ENCODE results near the gene GNB1L.

GNB1L gene

DNA sequence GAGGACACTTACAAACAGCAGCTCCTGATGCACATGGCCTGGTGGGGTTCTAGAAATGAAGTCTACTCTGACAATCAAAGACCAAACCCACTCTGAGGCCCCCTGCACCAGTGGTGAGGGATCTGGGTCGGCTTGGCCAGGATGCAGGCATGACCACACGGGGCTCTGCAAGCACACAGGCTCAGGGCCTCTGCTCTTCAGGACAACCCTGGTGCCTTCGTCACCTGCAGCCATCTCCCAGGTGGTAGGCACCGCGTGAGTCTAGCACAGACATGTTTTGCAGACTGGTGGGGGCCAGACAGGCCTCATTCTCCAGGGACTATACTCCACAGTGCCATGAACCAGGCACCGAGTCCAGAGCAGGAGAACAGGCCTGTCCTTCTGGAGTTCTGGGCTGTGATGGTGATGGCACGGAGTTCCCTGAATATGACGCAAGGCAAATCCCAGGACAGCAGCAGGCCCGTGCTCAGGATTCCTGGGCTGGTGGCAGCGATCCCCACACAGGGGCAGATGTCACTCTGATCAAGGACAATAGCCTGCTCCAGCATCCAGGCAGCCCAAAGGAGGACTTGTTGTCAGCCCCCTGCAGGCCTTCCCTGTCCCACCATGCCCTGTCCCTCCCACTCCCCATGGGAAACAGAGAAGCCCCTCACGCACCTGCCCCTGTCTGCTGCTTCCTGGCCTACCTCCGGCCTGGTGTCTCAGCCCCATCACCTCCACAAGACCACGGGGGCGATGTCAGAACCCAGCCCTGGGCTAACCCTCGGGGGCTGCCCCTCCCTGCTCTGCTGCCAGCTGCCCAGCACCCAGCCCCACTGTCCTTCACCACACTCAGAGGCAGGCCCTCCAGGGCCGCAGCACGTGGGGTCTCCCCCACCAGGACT, 36.1 kb downstream of the GNB1L start:
- no peak overlapping the region for H2BK120ac ChIP-seq (ENCODE audit: insufficient read depth, low read length, poor library complexity)
- no peaks in the 10 kb centered on the region for H3K79me1 ChIP-seq (ENCODE audit: low read length)
- no peak overlapping the region for H3K23ac ChIP-seq (ENCODE audit: low read length)
- H3K4me2 ChIP-seq (ENCODE audit: low read length): no peak overlapping the region
- no peak overlapping the region for H2BK12ac ChIP-seq (ENCODE audit: low read length)
- peaks cover 0 to 3% of the 10 kb centered on the region in 2 experiments for H3K4me1 ChIP-seq (ENCODE audit: control insufficient read depth in 1 of 2, insufficient read depth in 2 of 2, low read length in 2 of 2)
- no peaks in the 10 kb centered on the region for H3K79me2 ChIP-seq (ENCODE audit: control insufficient read depth, insufficient read depth, low read length, poor library complexity)
- no peak for DNase-seq
- H3K9me3 ChIP-seq (ENCODE audit: insufficient read depth, low read depth, low read length): no peaks in the 10 kb centered on the region
- H2AK5ac ChIP-seq (ENCODE audit: low read length): no peak overlapping the region
- H3K36me3 ChIP-seq (ENCODE audit: control insufficient read depth in 1 of 2, insufficient read depth in 2 of 2, low read length in 2 of 2): peaks cover 0 to 5% of the 10 kb centered on the region in 2 experiments
- H3K27ac ChIP-seq (ENCODE audit: low read depth, low read length): no peak overlapping the region
- no peak overlapping the region for H3K18ac ChIP-seq (ENCODE audit: low read length)
- H3K4ac ChIP-seq (ENCODE audit: low read depth, low read length): no peak overlapping the region
- no peak overlapping the region for H3K4me3 ChIP-seq (ENCODE audit: low read depth, low read length)
- no peak overlapping the region for H3K14ac ChIP-seq (ENCODE audit: low read length)
- WGBS (ENCODE audit: extremely low coverage, insufficient coverage, insufficient read length): no CpG with 5 or more reads among the region's 17 CpGs
- no peak overlapping the region for H2BK5ac ChIP-seq (ENCODE audit: low read depth, low read length, poor library complexity)
- no peak overlapping the region for H3K9ac ChIP-seq (ENCODE audit: low read length)
- no peak overlapping the region for H4K8ac ChIP-seq (ENCODE audit: low read depth, low read length)
- H4K91ac ChIP-seq (ENCODE audit: low read depth, low read length): no peak overlapping the region
- H4K12ac ChIP-seq (ENCODE audit: low read depth, low read length): no peak overlapping the region
- no peaks in the 10 kb centered on the region for H3K27me3 ChIP-seq (ENCODE audit: insufficient read depth, low read length)
- H2AFZ ChIP-seq (ENCODE audit: insufficient read depth, low read length, poor library complexity): no peak overlapping the region

DNA sequence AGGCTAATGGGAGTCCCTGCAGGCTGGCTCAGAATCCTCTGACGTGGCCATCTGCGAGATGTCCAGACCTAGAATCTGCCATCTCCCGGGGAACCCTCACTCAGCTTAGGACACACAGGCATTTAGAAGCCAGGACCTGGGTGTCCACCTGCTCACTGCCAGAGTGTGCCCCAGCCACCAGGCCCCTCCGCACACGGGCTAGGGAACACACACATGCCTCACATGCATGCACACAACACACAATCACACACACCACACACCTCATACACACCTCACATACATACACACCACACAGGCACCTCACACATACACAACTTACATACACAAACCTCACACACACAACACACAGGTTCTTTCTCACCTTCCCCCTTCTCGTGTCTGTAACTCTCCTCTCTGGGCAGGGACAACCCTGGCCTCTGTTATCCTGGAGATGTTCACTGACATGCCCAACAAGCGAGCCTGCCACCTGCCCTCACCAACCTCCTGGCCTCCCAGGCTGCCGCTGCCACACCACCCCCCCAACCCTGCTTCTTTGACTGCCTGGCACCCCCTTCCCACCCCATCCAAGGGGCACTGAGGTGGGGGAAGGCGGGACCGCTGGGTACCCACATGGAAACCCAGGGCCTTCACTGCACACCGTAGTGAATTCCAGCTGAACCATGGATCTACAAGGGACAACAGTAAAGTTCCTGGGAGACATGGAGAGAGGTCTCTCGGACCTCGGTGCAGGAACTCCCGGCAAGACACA, 38.1 kb downstream of the GNB1L start:
- Histone ChIP-seq H3K79me2 (ENCODE audit: control insufficient read depth, insufficient read depth, low read length, poor library complexity) (no peaks in the 10 kb centered on the region), H3K18ac (ENCODE audit: low read length) (no peak overlapping the region), H2AFZ (ENCODE audit: insufficient read depth, low read length, poor library complexity) (no peak overlapping the region), H4K91ac (ENCODE audit: low read depth, low read length) (no peak overlapping the region), H3K4ac (ENCODE audit: low read depth, low read length) (no peak overlapping the region), H3K9me3 (ENCODE audit: insufficient read depth, low read depth, low read length) (no peaks in the 10 kb centered on the region), H4K8ac (ENCODE audit: low read depth, low read length) (no peak overlapping the region), H2BK12ac (ENCODE audit: low read length) (no peak overlapping the region), H3K79me1 (ENCODE audit: low read length) (no peaks in the 10 kb centered on the region), H3K14ac (ENCODE audit: low read length) (no peak overlapping the region), H2BK5ac (ENCODE audit: low read depth, low read length, poor library complexity) (no peak overlapping the region), H3K9ac (ENCODE audit: low read length) (no peak overlapping the region), H4K12ac (ENCODE audit: low read depth, low read length) (no peak overlapping the region), H3K27me3 (ENCODE audit: insufficient read depth, low read length) (no peaks in the 10 kb centered on the region), H3K4me2 (ENCODE audit: low read length) (no peak overlapping the region), H2BK120ac (ENCODE audit: insufficient read depth, low read length, poor library complexity) (no peak overlapping the region), H3K27ac (ENCODE audit: low read depth, low read length) (no peak overlapping the region), H3K36me3 (ENCODE audit: control insufficient read depth in 1 of 2, insufficient read depth in 2 of 2, low read length in 2 of 2) (peaks cover 3 to 7% of the 10 kb centered on the region in 2 experiments), H3K23ac (ENCODE audit: low read length) (no peak overlapping the region), H2AK5ac (ENCODE audit: low read length) (no peak overlapping the region), H3K4me3 (ENCODE audit: low read depth, low read length) (no peak overlapping the region), H3K4me1 (ENCODE audit: control insufficient read depth in 1 of 2, insufficient read depth in 2 of 2, low read length in 2 of 2) (no peaks in the 10 kb centered on the region)
- 100% methylated on average over 1 of the region's 14 CpGs for WGBS (ENCODE audit: extremely low coverage, insufficient coverage, insufficient read length)
- DNase-seq: no peak

- DNase-seq: no peak
- H4K12ac ChIP-seq (ENCODE audit: low read depth, low read length): no peak overlapping the region
- H2AFZ ChIP-seq (ENCODE audit: insufficient read depth, low read length, poor library complexity): no peak overlapping the region
- WGBS (ENCODE audit: extremely low coverage, insufficient coverage, insufficient read length): no CpG with 5 or more reads among the region's 16 CpGs
- no peak overlapping the region for H3K14ac ChIP-seq (ENCODE audit: low read length)
- H3K23ac ChIP-seq (ENCODE audit: low read length): no peak overlapping the region
- no peak overlapping the region for H3K4me2 ChIP-seq (ENCODE audit: low read length)
- no peak overlapping the region for H3K4me3 ChIP-seq (ENCODE audit: low read depth, low read length)
- H4K8ac ChIP-seq (ENCODE audit: low read depth, low read length): no peak overlapping the region
- H3K9me3 ChIP-seq (ENCODE audit: insufficient read depth, low read depth, low read length): no peaks in the 10 kb centered on the region
- no peak overlapping the region for H4K91ac ChIP-seq (ENCODE audit: low read depth, low read length)
- H3K79me1 ChIP-seq (ENCODE audit: low read length): no peaks in the 10 kb centered on the region
- peaks cover 0 to 4% of the 10 kb centered on the region in 2 experiments for H3K4me1 ChIP-seq (ENCODE audit: control insufficient read depth in 1 of 2, insufficient read depth in 2 of 2, low read length in 2 of 2)
- H3K9ac ChIP-seq (ENCODE audit: low read length): no peak overlapping the region
- no peak overlapping the region for H2BK12ac ChIP-seq (ENCODE audit: low read length)
- no peak overlapping the region for H3K4ac ChIP-seq (ENCODE audit: low read depth, low read length)
- no peak overlapping the region for H2BK5ac ChIP-seq (ENCODE audit: low read depth, low read length, poor library complexity)
- H3K18ac ChIP-seq (ENCODE audit: low read length): no peak overlapping the region
- H3K79me2 ChIP-seq (ENCODE audit: control insufficient read depth, insufficient read depth, low read length, poor library complexity): no peaks in the 10 kb centered on the region
- no peak overlapping the region for H2BK120ac ChIP-seq (ENCODE audit: insufficient read depth, low read length, poor library complexity)
- no peaks in the 10 kb centered on the region for H3K27me3 ChIP-seq (ENCODE audit: insufficient read depth, low read length)
- H3K27ac ChIP-seq (ENCODE audit: low read depth, low read length): no peak overlapping the region
- peaks cover 3 to 7% of the 10 kb centered on the region in 2 experiments for H3K36me3 ChIP-seq (ENCODE audit: control insufficient read depth in 1 of 2, insufficient read depth in 2 of 2, low read length in 2 of 2)
- H2AK5ac ChIP-seq (ENCODE audit: low read length): no peak overlapping the region
Observed at GRCh38 chr22:19815823-19816290, 38.8 kb downstream of the GNB1L start.

DNA sequence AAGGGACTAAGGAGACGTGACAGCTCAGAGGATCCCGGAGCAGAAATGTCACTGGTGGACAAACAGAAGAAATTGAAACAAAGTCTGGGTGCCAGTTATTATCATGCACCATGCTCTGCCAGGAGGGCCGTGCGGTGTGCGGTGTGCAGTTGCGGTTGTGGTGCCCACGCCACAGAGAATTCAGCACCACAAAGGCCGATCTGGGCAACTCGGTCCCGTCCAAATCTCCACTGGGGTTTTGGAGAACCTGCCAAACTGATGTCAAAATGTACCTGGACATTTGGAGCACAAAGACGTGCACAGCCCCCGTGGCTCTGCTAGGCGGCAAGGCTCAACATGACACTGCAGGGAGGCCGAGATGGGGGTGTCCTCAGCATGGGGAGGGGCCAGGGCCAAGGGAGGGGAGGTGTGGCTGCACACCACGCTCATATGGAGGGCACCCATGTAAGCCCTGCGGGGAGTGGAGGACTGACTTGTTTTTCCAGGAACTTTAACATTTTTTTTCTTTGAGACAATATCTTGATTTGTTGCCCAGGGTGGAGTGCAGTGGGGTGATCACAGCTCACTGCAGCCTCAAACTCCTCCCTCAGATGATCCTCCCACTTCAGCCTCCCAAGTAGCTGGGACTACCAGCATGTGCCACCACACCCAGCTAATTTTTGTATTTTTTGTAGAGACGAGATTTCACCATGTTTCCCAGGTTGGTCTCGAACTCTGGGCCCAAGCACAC, 39.4 kb downstream of the GNB1L start:
- peaks cover 2 to 4% of the 10 kb centered on the region in 2 experiments for H3K4me1 ChIP-seq (ENCODE audit: control insufficient read depth in 1 of 2, insufficient read depth in 2 of 2, low read length in 2 of 2)
- H3K79me2 ChIP-seq (ENCODE audit: control insufficient read depth, insufficient read depth, low read length, poor library complexity): no peaks in the 10 kb centered on the region
- H3K4me2 ChIP-seq (ENCODE audit: low read length): no peak overlapping the region
- no peaks in the 10 kb centered on the region for H3K9me3 ChIP-seq (ENCODE audit: insufficient read depth, low read depth, low read length)
- H3K36me3 ChIP-seq (ENCODE audit: control insufficient read depth in 1 of 2, insufficient read depth in 2 of 2, low read length in 2 of 2): peaks cover 3 to 6% of the 10 kb centered on the region in 2 experiments
- no peak overlapping the region for H4K8ac ChIP-seq (ENCODE audit: low read depth, low read length)
- no peak overlapping the region for H3K9ac ChIP-seq (ENCODE audit: low read length)
- no peak overlapping the region for H2BK5ac ChIP-seq (ENCODE audit: low read depth, low read length, poor library complexity)
- no CpG with 5 or more reads among the region's 18 CpGs for WGBS (ENCODE audit: extremely low coverage, insufficient coverage, insufficient read length)
- no peak overlapping the region for H3K27ac ChIP-seq (ENCODE audit: low read depth, low read length)
- no peak overlapping the region for H2AFZ ChIP-seq (ENCODE audit: insufficient read depth, low read length, poor library complexity)
- no peak overlapping the region for H2AK5ac ChIP-seq (ENCODE audit: low read length)
- H3K18ac ChIP-seq (ENCODE audit: low read length): no peak overlapping the region
- H3K14ac ChIP-seq (ENCODE audit: low read length): no peak overlapping the region
- H2BK12ac ChIP-seq (ENCODE audit: low read length): no peak overlapping the region
- H3K4me3 ChIP-seq (ENCODE audit: low read depth, low read length): no peak overlapping the region
- no peaks in the 10 kb centered on the region for H3K79me1 ChIP-seq (ENCODE audit: low read length)
- no peak overlapping the region for H2BK120ac ChIP-seq (ENCODE audit: insufficient read depth, low read length, poor library complexity)
- DNase-seq: no peak
- H4K12ac ChIP-seq (ENCODE audit: low read depth, low read length): no peak overlapping the region
- H3K23ac ChIP-seq (ENCODE audit: low read length): no peak overlapping the region
- H3K27me3 ChIP-seq (ENCODE audit: insufficient read depth, low read length): no peaks in the 10 kb centered on the region
- no peak overlapping the region for H3K4ac ChIP-seq (ENCODE audit: low read depth, low read length)
- H4K91ac ChIP-seq (ENCODE audit: low read depth, low read length): no peak overlapping the region

Measured in trophoblast cell (in vitro differentiated cells and primary cell).